GM18951 (cell line): ENCODE data around the gene GGA1.
"Not testable (repeated sequence)": the region's sequence is repeated elsewhere in the genome, so short reads cannot be mapped to it uniquely, and the experiment has no call there.

Experiments used
- POLR2A ChIP-seq: IDR thresholded peaks from 4 replicates; pipeline ENCODE4 v1.6.1; 2011; ENCODE audit warnings: mild to moderate bottlenecking; ENCODE audit not compliant: insufficient read length, insufficient read depth; ENCODE audit errors: extremely low read depth
- in situ Hi-C: fragments of 300-500 bp; cut with MboI; formaldehyde crosslinking; loops from one replicate; pipeline ENCODE4 v1.12.0; 2022; ENCODE audit warnings: low sequenced_read_pairs, mixed read lengths, inconsistent platforms; ENCODE audit not compliant: unreplicated experiment

The GGA1 gene

GRCh38 chr22:37607935-37608476, 628 bp upstream of the GGA1 start:
- in situ Hi-C loops: no loop called here
- TF ChIP-seq POLR2A: no peak

DNA sequence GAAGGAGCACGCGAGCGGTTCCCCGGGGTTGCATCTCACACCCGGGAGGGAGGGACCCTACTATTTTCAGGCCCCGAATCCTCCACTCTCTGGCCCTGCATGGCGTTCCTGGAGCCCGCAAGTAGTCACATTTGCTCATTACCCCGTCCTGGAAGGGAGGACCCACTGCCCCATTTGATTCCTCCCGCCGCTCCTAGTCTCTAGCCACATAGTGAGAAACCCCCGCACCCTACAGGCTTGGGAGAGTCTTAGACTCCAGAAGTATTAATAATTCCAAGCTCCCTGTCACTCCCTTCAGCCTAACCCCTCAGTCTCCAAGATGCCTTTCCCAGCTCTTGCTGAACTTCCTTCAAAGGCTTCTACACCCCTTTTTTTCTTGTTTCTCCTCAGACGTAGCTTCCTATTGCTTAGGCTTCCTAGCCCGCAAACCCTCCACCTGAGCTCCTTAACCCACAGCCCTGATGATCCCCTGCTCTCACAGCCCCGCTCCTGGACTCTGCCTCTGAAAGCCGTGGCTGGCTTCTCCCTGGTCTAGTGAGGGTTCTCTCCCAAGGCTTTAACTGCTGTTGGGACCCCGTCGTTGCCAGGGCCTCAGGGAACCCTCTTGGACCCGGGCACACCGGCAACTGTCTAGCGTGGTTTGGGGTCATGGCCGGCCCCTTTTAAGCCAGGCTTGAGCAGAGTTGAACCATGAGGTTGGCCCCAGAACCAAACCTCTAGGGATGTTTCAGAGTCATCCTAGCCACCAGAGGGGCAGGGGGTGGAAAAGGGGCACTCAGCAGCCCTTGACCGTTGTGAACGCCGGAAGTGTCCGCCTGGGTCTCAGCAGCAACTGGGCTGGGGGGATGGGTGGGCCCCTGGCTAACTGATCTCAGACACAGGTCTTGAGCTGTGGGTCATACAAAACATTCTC, 862 bp downstream of the GGA1 start:
- in situ Hi-C loops: no loop called here
- TF ChIP-seq POLR2A: no peak

GRCh38 chr22:37610153-37610475, 1.5 kb downstream of the GGA1 start:
- in situ Hi-C loops: not testable (repeated sequence)

- TF ChIP-seq POLR2A: no peak
- in situ Hi-C loops: no loop called here
Observed at GRCh38 chr22:37610480-37611129, 2.0 kb downstream of the GGA1 start.

GRCh38 chr22:37611207-37611606, 2.6 kb downstream of the GGA1 start:
- in situ Hi-C loops: no loop called here
- TF ChIP-seq POLR2A: no peak

- in situ Hi-C loops: no loop called here
- TF ChIP-seq POLR2A: no peak
Observed at GRCh38 chr22:37616201-37617083, 7.8 kb downstream of the GGA1 start.

DNA sequence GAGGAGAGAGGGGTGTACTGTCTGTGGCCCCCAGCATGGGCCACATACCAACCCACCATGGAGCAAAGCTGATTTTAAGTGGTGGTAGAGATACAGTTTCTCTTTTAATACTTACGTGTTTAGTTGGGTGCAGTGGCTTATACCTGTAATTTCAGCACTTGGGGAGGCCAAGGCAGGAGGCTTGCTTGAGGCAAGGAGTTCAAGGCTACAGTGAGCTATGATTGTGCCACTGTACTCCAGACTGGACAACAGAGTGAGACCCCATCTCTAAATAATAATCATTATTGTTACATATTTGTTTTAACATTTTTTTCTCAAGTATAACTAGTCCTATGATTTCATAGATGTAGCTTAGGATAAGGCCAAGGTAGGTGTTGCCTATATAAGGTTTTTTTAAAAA, 8.8 kb downstream of the GGA1 start:
- in situ Hi-C loops: no loop called here
- no peak for TF ChIP-seq POLR2A

DNA sequence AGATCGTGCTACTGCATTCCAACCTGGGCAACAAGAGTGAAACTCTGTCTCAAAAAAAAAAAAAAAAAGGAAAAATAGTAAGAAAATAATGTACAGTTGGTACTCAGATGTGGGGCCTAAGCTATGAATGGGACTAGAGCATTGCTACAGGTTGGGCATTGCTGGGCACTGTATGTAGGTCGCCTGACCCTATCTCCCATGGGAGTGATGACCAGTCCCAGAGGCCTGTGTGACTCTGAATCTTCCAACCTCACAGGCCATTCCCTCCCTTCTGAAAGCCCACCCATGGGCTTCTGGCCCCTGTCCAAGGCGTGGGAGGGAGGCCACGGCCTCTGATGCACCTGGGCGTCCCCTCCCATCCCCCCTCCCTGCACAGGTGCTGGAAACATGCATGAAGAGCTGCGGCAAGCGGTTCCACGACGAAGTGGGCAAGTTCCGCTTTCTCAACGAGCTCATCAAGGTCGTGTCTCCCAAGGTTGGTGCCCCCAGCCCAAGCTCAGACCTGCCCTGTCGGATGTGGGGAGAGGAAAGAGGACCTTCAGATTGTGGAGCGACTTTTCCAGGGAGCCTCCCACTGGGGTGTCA, 9.5 kb downstream of the GGA1 start:
- TF ChIP-seq POLR2A: no peak
- in situ Hi-C loops: no loop called here

DNA sequence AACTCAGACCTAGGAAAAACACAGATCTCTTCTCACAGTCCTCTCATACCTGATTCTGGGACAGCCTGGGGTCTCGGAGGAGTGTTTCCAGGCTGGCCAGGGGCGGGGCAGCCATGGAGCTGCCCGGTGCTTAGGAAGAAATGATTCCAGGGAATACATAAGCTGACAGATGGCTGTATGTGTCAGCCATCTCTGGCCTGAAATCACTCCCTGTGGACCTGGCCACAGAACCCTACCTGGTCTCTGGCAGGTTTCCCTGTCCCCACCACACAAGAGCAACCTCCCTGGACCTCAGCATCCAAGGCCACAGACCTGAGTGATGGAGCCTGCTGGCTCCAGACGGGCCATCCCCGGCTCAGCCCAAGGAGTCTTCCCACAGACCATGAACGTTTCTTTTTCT, 10.0 kb downstream of the GGA1 start:
- no peak for TF ChIP-seq POLR2A
- in situ Hi-C loops: no loop called here

DNA sequence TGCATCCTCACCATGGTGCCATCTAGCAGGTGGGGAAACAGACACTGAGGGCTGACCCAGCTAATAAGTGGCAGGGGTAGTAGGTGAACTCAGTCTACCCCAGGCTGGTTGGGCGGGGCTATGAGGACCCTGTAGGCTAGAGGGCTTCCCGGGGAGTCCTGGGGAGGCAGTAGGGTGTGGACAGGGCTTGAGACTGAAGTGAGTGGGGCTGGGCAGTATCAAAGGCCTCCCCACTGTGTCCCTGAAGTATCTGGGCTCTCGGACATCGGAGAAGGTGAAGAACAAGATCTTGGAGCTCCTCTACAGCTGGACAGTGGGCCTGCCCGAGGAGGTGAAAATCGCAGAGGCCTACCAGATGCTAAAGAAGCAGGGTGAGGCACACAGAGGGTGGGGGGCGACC, 11.4 kb downstream of the GGA1 start:
- in situ Hi-C loops: no loop called here
- no peak for TF ChIP-seq POLR2A

DNA sequence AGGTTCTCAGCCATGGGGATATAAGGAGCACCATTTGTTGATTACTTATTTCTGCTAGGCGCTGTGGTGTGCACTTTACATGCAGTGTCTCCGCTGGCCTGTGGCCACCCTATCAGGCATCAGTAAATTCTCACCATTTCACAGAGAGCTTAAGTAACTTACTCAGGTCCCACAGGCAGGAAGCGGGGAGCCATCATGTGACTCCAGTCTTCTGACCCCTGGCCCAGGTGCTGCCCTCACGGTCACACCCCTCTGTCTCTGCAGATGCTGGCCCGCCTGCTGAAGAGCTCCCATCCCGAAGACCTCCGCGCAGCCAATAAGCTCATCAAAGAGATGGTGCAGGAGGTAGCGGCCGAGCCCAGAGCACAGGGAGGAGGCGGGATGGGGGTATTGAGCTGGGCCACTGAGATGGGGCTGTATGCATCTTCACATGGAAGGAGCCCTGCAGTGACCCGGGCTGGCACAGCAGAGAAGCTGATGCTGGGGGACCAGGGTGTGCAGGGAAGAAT, 12.8 kb downstream of the GGA1 start:
- TF ChIP-seq POLR2A: no peak
- in situ Hi-C loops: no loop called here

GRCh38 chr22:37623075-37624016, 14.7 kb downstream of the GGA1 start:
- in situ Hi-C loops: no loop called here

More at GRCh38 chr22:37623075-37624016, 14.7 kb downstream of the GGA1 start:
- no peak for TF ChIP-seq POLR2A
